Urinary bladder (tissue), 4 donors: ENCODE data around the gene ING5. TPM values are rescaled to one million over a fixed set of nuclear protein-coding genes. Genes with fewer than 3 reads are reported as not detected.
A peak's percentile ranks its signal among the peaks of the same experiment; 100 is the strongest.

Experiments
- DNase-seq: peaks from one replicate; pipeline ENCODE4 v3.0.0-alpha.2; 2015; ENCODE audit errors: extremely low spot score
- H3K27ac ChIP-seq: one replicate; pipeline ENCODE4 v1.5.1; 2013; ENCODE audit warnings: low read depth, mild to moderate bottlenecking, moderate library complexity
- H3K36me3 ChIP-seq: one replicate; pipeline ENCODE4 v1.6.1; 2013; ENCODE audit warnings: mild to moderate bottlenecking, moderate library complexity; ENCODE audit not compliant: insufficient read depth
- H3K4me1 ChIP-seq: one replicate; pipeline ENCODE4 v1.6.1; 2013; ENCODE audit warnings: mild to moderate bottlenecking, moderate library complexity; ENCODE audit not compliant: insufficient read depth
- H3K4me3 ChIP-seq: one replicate; pipeline ENCODE4 v1.5.1; 2013; ENCODE audit warnings: low read depth, low read length
- WGBS: extraction: QIAGEN DNeasy Blood & Tissue Kit; methylation state at CpG from one replicate; pipeline ENCODE4 v1.1.7; 2013; 5-methylcytosine and 5-hydroxymethylcytosine counted together
- polyA plus RNA-seq: library from polyadenylated mRNA; stranded (reverse); fragments of 200-250 nt; gene quantifications from one replicate; pipeline ENCODE4 v1.2.3, GENCODE V29; 2013
- total RNA-seq: library from RNA; depleted of rRNA; stranded (reverse); fragments of >200 nt; gene quantifications from one replicate; pipeline ENCODE4 v1.2.3, GENCODE V29; 2014
- donor health status: healthy with polysubstance abuse.
- donor health status: healthy.

ING5 gene
- total and polyA plus RNA-seq, 2 donors = 32.9 to 39.3 TPM

GRCh38 chr2:241678784-241679540, 22.9 kb upstream of the ING5 start:
- Histone ChIP-seq H3K4me1 (no peaks in the 10 kb centered on the region), H3K27ac (no peak overlapping the region), H3K36me3 (no peaks in the 10 kb centered on the region), H3K4me3 (no peak overlapping the region)
- 94% methylated on average over 22 of the region's 22 CpGs for WGBS
- no peak for DNase-seq

GRCh38 chr2:241680044-241680443, 21.8 kb upstream of the ING5 start:
- Histone ChIP-seq H3K4me1 (no peaks in the 10 kb centered on the region), H3K4me3 (no peak overlapping the region), H3K27ac (no peak overlapping the region), H3K36me3 (no peaks in the 10 kb centered on the region)
- DNase-seq = no peak
- 93% methylated on average over 12 of the region's 12 CpGs for WGBS

- 68% methylated on average over 14 of the region's 14 CpGs for WGBS
- H3K36me3 ChIP-seq = no peaks in the 10 kb centered on the region
- no peak overlapping the region for H3K27ac ChIP-seq
- no peaks in the 10 kb centered on the region for H3K4me1 ChIP-seq
- no peak overlapping the region for H3K4me3 ChIP-seq
- DNase-seq = no peak
Measured at GRCh38 chr2:241680827-241681599, 20.8 kb upstream of the ING5 start.

GRCh38 chr2:241686324-241686649, 15.6 kb upstream of the ING5 start:
- WGBS = under 1% methylated on average over 37 of the region's 37 CpGs
- H3K36me3 ChIP-seq = no peaks in the 10 kb centered on the region
- no peak overlapping the region for H3K27ac ChIP-seq
- H3K4me1 ChIP-seq = no peaks in the 10 kb centered on the region
- peak overlapping the region; percentile 98 for H3K4me3 ChIP-seq
- no peak for DNase-seq

GRCh38 chr2:241686650-241687425, 15.0 kb upstream of the ING5 start, which contains the start of gene DTYMK:
Gene DTYMK, minus strand, starts transcription at chr2:241686815. Its CDS starts 32 bp downstream, at chr2:241686783.
- Histone ChIP-seq H3K36me3 (no peaks in the 10 kb centered on the region), H3K4me1 (no peaks in the 10 kb centered on the region), H3K4me3 (peak within 1 kb of the TSS; percentile 98), H3K27ac (peak within 1 kb of the TSS; percentile 88)
- DNase-seq = peak; percentile 88
- under 1% methylated on average over 102 of the region's 102 CpGs for WGBS

- WGBS = 81% methylated on average over 10 of the region's 10 CpGs
- Histone ChIP-seq H3K27ac (no peak overlapping the region), H3K4me3 (no peak overlapping the region), H3K36me3 (no peaks in the 10 kb centered on the region), H3K4me1 (no peaks in the 10 kb centered on the region)
- no peak for DNase-seq
Measured at GRCh38 chr2:241689306-241689705, 12.5 kb upstream of the ING5 start.

GRCh38 chr2:241690202-241690717, 11.6 kb upstream of the ING5 start:
- Histone ChIP-seq H3K4me3 (no peak overlapping the region), H3K36me3 (no peaks in the 10 kb centered on the region), H3K4me1 (no peaks in the 10 kb centered on the region), H3K27ac (no peak overlapping the region)
- WGBS = 77% methylated on average over 6 of the region's 6 CpGs
- no peak for DNase-seq

GRCh38 chr2:241692448-241692847, 9.4 kb upstream of the ING5 start:
- Histone ChIP-seq H3K4me3 (no peak overlapping the region), H3K27ac (no peak overlapping the region), H3K36me3 (no peaks in the 10 kb centered on the region), H3K4me1 (no peaks in the 10 kb centered on the region)
- DNase-seq = no peak
- 89% methylated on average over 6 of the region's 6 CpGs for WGBS

GRCh38 chr2:241695651-241696050, 6.2 kb upstream of the ING5 start:
- no peak for DNase-seq
- no peaks in the 10 kb centered on the region for H3K4me1 ChIP-seq
- no peak overlapping the region for H3K27ac ChIP-seq
- H3K4me3 ChIP-seq = no peak overlapping the region
- H3K36me3 ChIP-seq = no peaks in the 10 kb centered on the region
- 96% methylated on average over 4 of the region's 4 CpGs for WGBS

GRCh38 chr2:241701149-241701398, 765 bp upstream of the ING5 start:
- 1% methylated on average over 17 of the region's 17 CpGs for WGBS
- Histone ChIP-seq H3K4me1 (no peaks in the 10 kb centered on the region), H3K36me3 (no peaks in the 10 kb centered on the region), H3K27ac (peak overlapping the region; percentile 96), H3K4me3 (peak overlapping the region; percentile 81)
- DNase-seq = no peak

GRCh38 chr2:241702155-241703031, 554 bp downstream of the ING5 start:
- Histone ChIP-seq H3K4me1 (no peaks in the 10 kb centered on the region), H3K4me3 (peak overlapping the region; percentile 81), H3K27ac (peak overlapping the region; percentile 91), H3K36me3 (no peaks in the 10 kb centered on the region)
- 1% methylated on average over 87 of the region's 98 CpGs for WGBS
- DNase-seq = peak; percentile 35

- DNase-seq = no peak
- H3K27ac ChIP-seq = no peak overlapping the region
- H3K36me3 ChIP-seq = no peaks in the 10 kb centered on the region
- H3K4me3 ChIP-seq = peak overlapping the region; percentile 81
- H3K4me1 ChIP-seq = no peaks in the 10 kb centered on the region
- 33% methylated on average over 11 of the region's 11 CpGs for WGBS
Measured at GRCh38 chr2:241703032-241703604, 1.3 kb downstream of the ING5 start.

- no peak overlapping the region for H3K4me3 ChIP-seq
- WGBS = 98% methylated on average over 6 of the region's 6 CpGs
- no peak overlapping the region for H3K27ac ChIP-seq
- DNase-seq = no peak
- no peaks in the 10 kb centered on the region for H3K4me1 ChIP-seq
- H3K36me3 ChIP-seq = peaks cover 4% of the 10 kb centered on the region
Measured at GRCh38 chr2:241706537-241706936, 4.7 kb downstream of the ING5 start.
